Astrocyte of the spinal cord (primary cell): Measurements from ENCODE around the gene RGS13.
"Not testable (repeated sequence)": the region's sequence is repeated elsewhere in the genome, so short reads cannot be mapped to it uniquely, and the experiment has no call there.

ENCODE experiments used
- DNase-seq: peaks from one replicate; pipeline ENCODE4 v3.0.0; 2011; ENCODE audit warnings: low read depth, low spot score
- H3K4me3 ChIP-seq: 2 replicates; pipeline ENCODE4 v1.5.1; 2011; ENCODE audit warnings: low read depth, mild to moderate bottlenecking, low read length, moderate library complexity
- in situ Hi-C: cut with HindIII; loops from 2 replicates; pipeline ENCODE4 v1.10.0; 2017; ENCODE audit warnings: low sequenced_read_pairs
- TF ChIP-seq, protein P1 (sequence below): IDR thresholded peaks from 2 replicates; pipeline ENCODE4 v1.5.1; 2012; ENCODE audit warnings: low read depth, mild to moderate bottlenecking, low read length, inconsistent platforms

RGS13 gene

DNA sequence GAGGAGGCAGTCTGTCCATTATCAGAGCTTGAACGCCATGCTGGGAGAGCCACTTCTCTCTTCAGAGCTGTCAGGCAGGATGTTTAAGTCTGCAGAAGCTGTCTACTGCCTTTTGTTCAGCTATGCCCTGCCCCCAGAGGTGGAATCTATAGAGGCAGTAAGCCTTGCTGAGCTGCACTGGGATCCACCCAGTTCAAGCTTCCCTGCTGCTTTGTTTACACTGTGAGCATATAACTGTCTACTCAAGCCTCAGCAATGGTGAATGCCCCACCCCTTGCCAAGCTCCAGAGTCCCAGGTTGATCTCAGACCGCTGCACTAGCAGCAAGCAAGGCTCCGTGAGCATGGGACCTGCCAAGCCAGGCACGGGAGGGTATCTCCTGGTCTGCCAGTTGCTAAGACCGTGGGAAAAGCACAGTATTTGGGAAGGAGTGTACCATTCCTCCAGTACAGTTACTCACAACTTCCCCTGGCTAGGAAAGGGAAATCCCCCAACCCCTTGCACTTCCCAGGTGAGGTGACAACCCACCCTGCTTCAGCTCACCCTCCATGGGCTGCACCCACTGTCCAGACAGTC, 32.5 kb downstream of the RGS13 start:
- H3K4me3 ChIP-seq: no peak overlapping the region
- in situ Hi-C loops: no loop called here
- TF ChIP-seq, protein P1, sequence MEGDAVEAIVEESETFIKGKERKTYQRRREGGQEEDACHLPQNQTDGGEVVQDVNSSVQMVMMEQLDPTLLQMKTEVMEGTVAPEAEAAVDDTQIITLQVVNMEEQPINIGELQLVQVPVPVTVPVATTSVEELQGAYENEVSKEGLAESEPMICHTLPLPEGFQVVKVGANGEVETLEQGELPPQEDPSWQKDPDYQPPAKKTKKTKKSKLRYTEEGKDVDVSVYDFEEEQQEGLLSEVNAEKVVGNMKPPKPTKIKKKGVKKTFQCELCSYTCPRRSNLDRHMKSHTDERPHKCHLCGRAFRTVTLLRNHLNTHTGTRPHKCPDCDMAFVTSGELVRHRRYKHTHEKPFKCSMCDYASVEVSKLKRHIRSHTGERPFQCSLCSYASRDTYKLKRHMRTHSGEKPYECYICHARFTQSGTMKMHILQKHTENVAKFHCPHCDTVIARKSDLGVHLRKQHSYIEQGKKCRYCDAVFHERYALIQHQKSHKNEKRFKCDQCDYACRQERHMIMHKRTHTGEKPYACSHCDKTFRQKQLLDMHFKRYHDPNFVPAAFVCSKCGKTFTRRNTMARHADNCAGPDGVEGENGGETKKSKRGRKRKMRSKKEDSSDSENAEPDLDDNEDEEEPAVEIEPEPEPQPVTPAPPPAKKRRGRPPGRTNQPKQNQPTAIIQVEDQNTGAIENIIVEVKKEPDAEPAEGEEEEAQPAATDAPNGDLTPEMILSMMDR: no peak
- DNase-seq: peak; percentile 8

DNA sequence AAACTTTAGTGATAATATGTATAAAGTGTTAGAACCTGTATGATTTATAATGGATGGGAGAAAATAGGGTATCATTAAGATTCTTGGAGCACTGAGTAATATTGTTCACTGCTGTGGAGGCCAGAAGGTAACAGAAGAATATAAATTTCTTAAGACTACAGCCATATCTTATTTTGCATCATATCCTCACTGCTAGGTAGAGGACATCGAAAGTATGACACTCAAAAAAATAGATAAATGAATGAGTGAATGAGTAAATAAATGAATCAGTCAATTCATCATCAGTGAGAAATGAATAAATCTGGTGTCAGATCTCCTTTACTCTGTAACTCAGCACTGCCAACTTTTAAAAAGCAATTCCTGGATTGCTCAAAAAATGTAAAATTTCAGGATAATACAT, 33.2 kb downstream of the RGS13 start:
- TF ChIP-seq, protein P1: no peak
- in situ Hi-C loops: no loop called here
- DNase-seq: no peak
- no peak overlapping the region for H3K4me3 ChIP-seq

- TF ChIP-seq, protein P1: no peak
- no peak overlapping the region for H3K4me3 ChIP-seq
- DNase-seq: no peak
- in situ Hi-C loops: no loop called here
Observed at GRCh38 chr1:192675716-192676115, 39.8 kb downstream of the RGS13 start.

DNA sequence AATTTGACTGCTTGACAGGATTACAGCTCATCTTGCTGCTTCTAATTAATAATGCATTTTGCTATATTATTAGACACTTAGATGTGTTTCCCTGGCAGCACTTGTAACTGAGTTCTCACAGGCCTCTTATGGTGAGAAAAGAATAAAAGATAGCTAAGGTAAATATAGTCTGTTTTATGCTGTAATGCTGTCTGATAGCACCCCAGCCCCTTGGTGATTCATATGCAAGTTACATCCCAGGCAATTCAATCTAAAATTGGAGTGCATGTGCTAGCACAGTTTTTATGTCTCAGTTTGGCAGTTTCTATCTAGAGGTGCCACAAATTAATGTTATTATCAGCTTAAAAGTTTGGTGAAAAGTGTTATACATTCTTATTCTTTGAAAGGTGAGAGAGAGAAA, 42.2 kb downstream of the RGS13 start:
- TF ChIP-seq, protein P1: no peak
- no peak overlapping the region for H3K4me3 ChIP-seq
- in situ Hi-C loops: no loop called here
- DNase-seq: no peak

GRCh38 chr1:192682335-192682734, 46.4 kb downstream of the RGS13 start:
- no peak overlapping the region for H3K4me3 ChIP-seq
- in situ Hi-C loops: no loop called here
- TF ChIP-seq, protein P1: no peak
- DNase-seq: no peak

DNA sequence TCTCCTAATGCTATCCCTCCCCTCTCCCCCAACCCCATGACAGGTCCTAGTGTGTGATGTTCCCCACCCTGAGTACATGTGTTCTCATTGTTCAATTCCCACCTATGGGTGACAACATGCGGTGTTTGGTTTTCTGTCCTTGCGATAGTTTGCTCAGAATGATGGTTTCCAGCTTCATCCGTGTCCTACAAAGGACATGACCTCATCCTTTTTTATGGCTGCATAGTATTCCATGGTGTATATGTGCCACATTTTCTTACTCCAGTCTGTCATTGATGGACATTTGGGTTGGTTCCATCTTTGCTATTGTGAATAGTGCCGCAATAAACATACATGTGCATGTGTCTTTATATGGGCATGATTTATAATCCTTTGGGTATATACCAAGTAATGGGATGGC, 47.1 kb downstream of the RGS13 start:
- DNase-seq, H3K4me3 ChIP-seq, in situ Hi-C loops: not testable (repeated sequence)

DNA sequence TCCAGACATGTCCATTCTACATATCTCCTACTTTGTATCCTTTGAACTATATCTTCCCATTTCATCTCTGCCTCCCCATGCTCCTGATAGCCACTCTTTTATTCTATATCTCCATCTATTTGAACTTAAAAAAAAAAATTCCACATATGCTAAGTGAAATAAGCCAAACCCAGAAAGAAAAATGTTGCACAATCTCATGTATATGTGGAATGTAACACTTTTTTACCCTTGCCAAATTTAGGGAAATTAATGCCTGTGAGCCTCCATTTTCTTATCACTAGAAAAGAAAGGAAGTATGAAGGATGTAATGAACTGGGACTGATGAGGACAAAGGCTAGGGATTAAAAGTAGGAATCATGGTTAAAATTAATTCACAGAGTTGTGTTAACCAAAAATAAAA, 53.5 kb downstream of the RGS13 start:
- DNase-seq: no peak
- in situ Hi-C loops: no loop called here
- H3K4me3 ChIP-seq: no peak overlapping the region
- TF ChIP-seq, protein P1: no peak
